Caco-2 (cell line): ENCODE measurements around the gene ATP13A1. TPM values are rescaled to one million over a fixed set of nuclear protein-coding genes. Genes with fewer than 3 reads are reported as not detected.
A peak's percentile ranks its signal among the peaks of the same experiment; 100 is the strongest.

Source experiments
- BruUV-seq: library from RNA; stranded (reverse); fragments of 400-500 nt; replicated peaks from 2 replicates; lab custom pipeline; 2021; lab: Mats Ljungman, UMichigan
- CTCF ChIA-PET: fragments of 300-600 bp; sonication (Branson Sonifier 250); formaldehyde crosslinking; loops from one replicate; lab custom pipeline; 2022; ENCODE audit warnings: antibody characterized with exemption; lab: Charles Lee
- POLR2A ChIA-PET: fragments of 300-600 bp; sonication (Branson Sonifier 250); formaldehyde crosslinking; loops from one replicate; lab custom pipeline; 2022; ENCODE audit warnings: antibody characterized with exemption; lab: Charles Lee
- DNase-seq, 2 experiments: peaks; one replicate each; pipeline versions ENCODE4 v3.0.0 to v3.0.0-alpha.2; 2020 to 2022
- H3K27me3 ChIP-seq: replicated peaks from 2 replicates; pipeline ENCODE4 v1.6.0; 2011; ENCODE audit warnings: low read length; ENCODE audit not compliant: control insufficient read depth, insufficient read depth
- H3K36me3 ChIP-seq: 2 replicates; pipeline ENCODE4 v1.5.1; 2011; ENCODE audit warnings: low read length; ENCODE audit not compliant: control insufficient read depth, insufficient read depth
- H3K4me1 ChIP-seq: fragments of 250-450 bp; sonication (Bioruptor Pico); 2 replicates; pipeline ENCODE4 v1.5.1; 2020; ENCODE audit warnings: mild to moderate bottlenecking
- H3K4me3 ChIP-seq: 2 replicates; pipeline ENCODE4 v1.5.1; 2011; ENCODE audit warnings: low read depth, mild to moderate bottlenecking, control low read depth, low read length
- H3K9me3 ChIP-seq: fragments of 250-450 bp; sonication (Bioruptor Pico); 2 replicates; pipeline ENCODE4 v1.5.1; 2020; ENCODE audit warnings: mild to moderate bottlenecking, moderate library complexity
- H3K27ac Mint-ChIP-seq: one replicate; pipeline ENCODE4 v1.8.0; 2022; ENCODE audit warnings: mixed read lengths; ENCODE audit not compliant: unreplicated experiment
- H3K27me3 Mint-ChIP-seq: one replicate; pipeline ENCODE4 v1.8.0; 2022; ENCODE audit warnings: mixed read lengths; ENCODE audit not compliant: insufficient read depth, unreplicated experiment
- H3K36me3 Mint-ChIP-seq: one replicate; pipeline ENCODE4 v1.8.0; 2022; ENCODE audit warnings: mild to moderate bottlenecking, mixed read lengths; ENCODE audit not compliant: insufficient read depth, unreplicated experiment
- H3K4me1 Mint-ChIP-seq: one replicate; pipeline ENCODE4 v1.8.0; 2022; ENCODE audit warnings: low read depth, mixed read lengths; ENCODE audit not compliant: unreplicated experiment
- H3K4me3 Mint-ChIP-seq: one replicate; pipeline ENCODE4 v1.8.0; 2022; ENCODE audit warnings: mild to moderate bottlenecking, moderate library complexity, mixed read lengths; ENCODE audit not compliant: unreplicated experiment
- H3K9me3 Mint-ChIP-seq: one replicate; pipeline ENCODE4 v1.8.0; 2022; ENCODE audit warnings: mixed read lengths; ENCODE audit not compliant: unreplicated experiment
- CTCF ChIP-seq, 2 experiments: fragments of 200-600 bp in 1 of 2; IDR thresholded peaks; 1 replicate in 1 of 2; 2 replicates in 1 of 2; pipeline versions ENCODE4 v1.5.1 to v1.8.0; 2011 to 2022; ENCODE audit warnings: antibody characterized with exemption in 1 of 2, control low read depth in 1 of 2, inconsistent platforms in 1 of 2, low read depth in 1 of 2, low read length in 1 of 2, mild to moderate bottlenecking in 1 of 2, moderate library complexity in 1 of 2; ENCODE audit not compliant: insufficient read depth in 1 of 2, severe bottlenecking in 1 of 2, unreplicated experiment in 1 of 2
- intact Hi-C: fragments of 100-400 bp; cut with micrococcal nuclease; formaldehyde crosslinking; loops from one replicate; pipeline ENCODE4 v1.10.0; 2022; ENCODE audit not compliant: unreplicated experiment
- total RNA-seq: library from RNA; stranded (reverse); gene quantifications from 2 replicates; pipeline ENCODE4 v1.2.3, GENCODE V29; 2022

ATP13A1 gene
- total RNA-seq, 1 experiment from 2014 or later, result 83.0 TPM

DNA sequence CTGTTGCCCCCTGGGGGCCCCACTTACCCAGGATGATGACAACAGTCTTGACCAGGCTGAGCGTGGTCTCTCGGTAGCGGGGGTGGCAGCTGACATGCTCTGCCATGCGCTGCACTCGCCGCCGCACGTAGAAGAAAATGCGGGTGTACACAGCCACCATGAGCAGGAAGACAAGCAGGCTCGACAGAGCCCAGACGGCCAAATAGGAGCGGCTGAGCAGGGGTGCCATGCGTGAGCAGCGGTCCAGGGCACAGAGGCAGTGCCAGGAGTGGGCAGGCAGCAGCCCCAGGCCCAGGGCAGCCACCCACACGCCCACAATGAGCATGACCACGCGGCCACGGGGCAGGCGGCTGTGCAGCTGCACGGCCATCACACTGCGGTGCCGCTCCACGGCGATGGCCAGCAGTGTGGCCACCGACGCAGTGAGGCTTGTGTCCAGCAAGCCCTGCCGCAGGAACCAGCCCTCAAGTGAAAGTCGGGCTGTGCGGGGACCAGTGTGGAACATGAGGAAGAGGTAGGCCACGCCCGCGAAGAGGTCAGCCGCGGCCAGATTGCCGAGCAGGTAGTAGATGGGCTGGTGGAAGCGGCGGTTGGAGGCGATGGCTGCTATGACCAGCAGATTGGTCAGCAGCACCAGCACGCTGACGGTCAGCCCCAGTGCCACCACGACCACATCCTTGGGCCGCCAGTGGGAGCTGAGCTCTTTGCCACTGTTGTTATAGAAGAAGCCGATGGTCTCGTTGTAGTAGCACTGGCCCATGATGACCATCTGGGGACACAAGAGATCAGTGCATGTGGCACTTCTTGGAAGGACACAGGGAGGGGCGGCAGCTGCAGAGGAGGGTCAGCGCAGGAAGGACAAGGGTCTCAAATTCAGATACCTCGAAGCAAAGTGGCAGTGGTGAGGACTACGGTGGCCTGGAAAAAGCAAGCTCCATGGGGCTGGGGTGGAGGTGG, 36.7 kb downstream of the ATP13A1 start:
- peaks cover 19% of the 10 kb centered on the region for H3K4me1 Mint-ChIP-seq
- peak overlapping the region; percentile 87 for H3K4me3 ChIP-seq
- CTCF ChIA-PET, result no interaction called here

GRCh38 chr19:19624032-19624570, 39.4 kb downstream of the ATP13A1 start:
- no peak overlapping the region for H3K4me3 ChIP-seq
- CTCF ChIA-PET, result interaction anchor here (0.6 kb wide), 1 partner anchor 14 kb away, joined by 3 read pairs; no protein-coding TSS in a partner anchor
- no peaks in the 10 kb centered on the region for H3K36me3 ChIP-seq
- H3K4me3 Mint-ChIP-seq, result no peak overlapping the region
- no peak for DNase-seq
- POLR2A ChIA-PET, result interaction anchor here (0.6 kb wide), 1 partner anchor 38 kb away, joined by 3 read pairs; no protein-coding TSS in a partner anchor
- no TSS peak for BruUV-seq
- no peaks in the 10 kb centered on the region for H3K4me1 ChIP-seq
- intact Hi-C loops, result no loop called here
- no peak overlapping the region for H3K27ac Mint-ChIP-seq
- no peaks in the 10 kb centered on the region for H3K27me3 ChIP-seq
- H3K9me3 ChIP-seq, result no peaks in the 10 kb centered on the region
- no peaks in the 10 kb centered on the region for H3K9me3 Mint-ChIP-seq
- no peaks in the 10 kb centered on the region for H3K27me3 Mint-ChIP-seq
- peaks cover 41% of the 10 kb centered on the region for H3K36me3 Mint-ChIP-seq
- H3K4me1 Mint-ChIP-seq, result peaks cover 19% of the 10 kb centered on the region
- no peak for TF ChIP-seq CTCF (IDR thresholded peaks at IDR 0.05; ENCODE audit: insufficient read depth in 1 of 2, low read depth in 1 of 2, low read length in 1 of 2, severe bottlenecking in 1 of 2, unreplicated experiment in 1 of 2)

More for the DNA sequence above, 36.7 kb downstream of the ATP13A1 start:
- TF ChIP-seq CTCF (IDR thresholded peaks at IDR 0.05; ENCODE audit: insufficient read depth in 1 of 2, low read depth in 1 of 2, low read length in 1 of 2, severe bottlenecking in 1 of 2, unreplicated experiment in 1 of 2), result no peak
- H3K4me3 Mint-ChIP-seq, result peak overlapping the region; percentile 91
- intact Hi-C loops, result loop anchor here (1.0 to 5.0 kb wide), 3 partner anchors 8 to 94 kb away; partner anchors contain the start of genes ATP13A1 and PBX4
- no peak for DNase-seq
- Histone ChIP-seq H3K4me1 (no peaks in the 10 kb centered on the region), H3K27me3 (no peaks in the 10 kb centered on the region), H3K9me3 (no peaks in the 10 kb centered on the region), H3K36me3 (no peaks in the 10 kb centered on the region; the same call in 1 of the 2 replicates)
- H3K27me3 Mint-ChIP-seq, result no peaks in the 10 kb centered on the region
- H3K27ac Mint-ChIP-seq, result peak overlapping the region; percentile 88
- POLR2A ChIA-PET, result no interaction called here
- H3K36me3 Mint-ChIP-seq, result peaks cover 39% of the 10 kb centered on the region
- BruUV-seq, result no TSS peak
- no peaks in the 10 kb centered on the region for H3K9me3 Mint-ChIP-seq

DNA sequence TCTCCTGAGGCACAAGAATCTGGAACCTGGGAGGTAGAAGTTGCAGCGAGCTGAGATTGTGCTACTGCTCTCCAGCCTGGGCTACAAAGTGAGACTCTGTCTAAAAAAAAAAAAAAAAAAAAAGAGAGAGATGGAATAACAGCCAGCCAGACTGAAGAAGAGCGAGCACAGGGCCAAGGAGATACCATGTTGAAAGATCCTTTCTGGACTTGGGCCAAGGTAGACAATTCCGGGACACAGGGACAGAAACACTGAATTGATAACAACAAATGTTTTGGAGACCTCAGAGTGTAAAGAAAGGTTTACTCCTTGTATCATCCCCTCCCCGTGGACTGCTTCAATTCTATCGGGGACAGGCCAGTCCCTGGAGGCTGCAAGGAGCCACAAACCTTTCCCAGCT, 40.1 kb downstream of the ATP13A1 start:
- BruUV-seq, result no TSS peak
- no peak for TF ChIP-seq CTCF (IDR thresholded peaks at IDR 0.05; ENCODE audit: insufficient read depth in 1 of 2, low read depth in 1 of 2, low read length in 1 of 2, severe bottlenecking in 1 of 2, unreplicated experiment in 1 of 2)
- Mint-ChIP-seq H3K4me1 (peaks cover 19% of the 10 kb centered on the region), H3K36me3 (peaks cover 41% of the 10 kb centered on the region), H3K27me3 (no peaks in the 10 kb centered on the region), H3K9me3 (no peaks in the 10 kb centered on the region), H3K27ac (no peak overlapping the region), H3K4me3 (no peak overlapping the region)
- Histone ChIP-seq H3K9me3 (no peaks in the 10 kb centered on the region), H3K4me3 (no peak overlapping the region), H3K27me3 (no peaks in the 10 kb centered on the region), H3K36me3 (no peaks in the 10 kb centered on the region), H3K4me1 (no peaks in the 10 kb centered on the region)
- intact Hi-C loops, result no loop called here
- ChIA-PET CTCF (no interaction called here), POLR2A (no interaction called here)
- DNase-seq, result no peak
